Adipocyte (in vitro differentiated cells): Measurements from ENCODE around the gene FGGY.
A peak's percentile ranks its signal among the peaks of the same experiment; 100 is the strongest.

Experiments
- DNase-seq: peaks from one replicate; pipeline ENCODE4 v3.0.0-alpha.2; 2015; ENCODE audit warnings: low read depth
- H3K27me3 ChIP-seq: replicated peaks from 2 replicates; pipeline ENCODE4 v1.7.0; 2013; ENCODE audit warnings: mild to moderate bottlenecking, low read length, moderate library complexity; ENCODE audit not compliant: control insufficient read depth, insufficient read depth
- H3K36me3 ChIP-seq: 2 replicates; pipeline ENCODE4 v1.7.0; 2013; ENCODE audit warnings: low read length, mild to moderate bottlenecking, moderate library complexity; ENCODE audit not compliant: control insufficient read depth, insufficient read depth, severe bottlenecking
- H3K4me1 ChIP-seq: 2 replicates; pipeline ENCODE4 v1.7.0; 2013; ENCODE audit warnings: mild to moderate bottlenecking, low read length, moderate library complexity; ENCODE audit not compliant: control insufficient read depth, insufficient read depth
- H3K4me3 ChIP-seq: 2 replicates; pipeline ENCODE4 v1.7.0; 2013; ENCODE audit warnings: mild to moderate bottlenecking, low read length, moderate library complexity
- H3K9ac ChIP-seq: 2 replicates; pipeline ENCODE4 v1.7.0; 2013; ENCODE audit warnings: mild to moderate bottlenecking, low read length, moderate library complexity
- H3K9me3 ChIP-seq: 2 replicates; pipeline ENCODE4 v1.7.0; 2013; ENCODE audit warnings: mild to moderate bottlenecking, low read length, moderate library complexity; ENCODE audit not compliant: control insufficient read depth

The FGGY gene

DNA sequence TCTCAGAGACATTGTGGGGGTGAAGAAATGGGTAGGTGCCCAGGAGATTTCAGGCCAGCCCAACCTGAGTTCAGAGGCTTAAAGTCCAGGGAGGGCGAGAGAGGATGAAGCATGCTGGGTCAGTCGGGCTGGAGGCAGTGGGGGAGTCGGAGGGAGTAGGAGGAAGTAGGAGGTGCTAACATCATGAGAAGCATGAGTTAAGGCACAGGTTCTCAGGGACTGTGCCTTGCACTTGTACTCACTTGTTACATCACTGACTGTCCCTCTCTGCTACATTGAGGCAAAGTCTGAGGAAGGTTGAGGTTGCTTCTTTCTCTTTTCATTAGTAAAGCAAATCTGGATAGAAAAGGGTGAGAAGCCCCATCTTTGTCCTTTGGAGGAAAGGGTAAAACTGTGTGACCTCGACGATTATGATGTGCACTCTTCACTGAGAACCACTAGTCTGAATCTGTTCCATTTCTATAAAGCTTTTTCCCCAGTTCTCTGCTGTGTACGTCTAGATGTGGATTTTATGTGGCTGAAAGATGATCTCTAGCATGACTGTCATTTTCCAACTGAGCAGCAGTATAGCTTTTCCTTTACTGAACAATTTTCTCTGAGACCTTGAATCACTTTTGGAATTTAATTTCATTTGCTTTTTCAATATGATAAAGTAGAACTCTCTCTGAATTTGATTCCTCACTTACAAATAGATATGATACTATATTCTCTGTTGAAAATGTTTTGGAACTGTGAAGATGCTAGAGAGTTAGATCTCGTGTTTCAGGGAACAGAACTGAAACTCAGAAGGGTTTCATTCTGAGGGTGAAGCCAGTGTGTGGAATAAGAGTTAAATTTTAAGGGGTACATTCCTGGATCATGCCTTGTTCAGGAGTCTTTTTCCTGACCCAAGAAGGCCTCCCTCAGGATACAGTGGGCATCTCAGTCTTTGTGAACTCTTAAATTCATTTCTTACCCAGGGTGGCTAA lies 94.6 kb downstream of the FGGY start:
- no peak overlapping the region for H3K4me3 ChIP-seq
- no peaks in the 10 kb centered on the region for H3K36me3 ChIP-seq
- H3K9ac ChIP-seq: no peak overlapping the region
- no peaks in the 10 kb centered on the region for H3K27me3 ChIP-seq
- peaks cover 23% of the 10 kb centered on the region for H3K4me1 ChIP-seq
- no peaks in the 10 kb centered on the region for H3K9me3 ChIP-seq
- DNase-seq: peak; percentile 17

DNA sequence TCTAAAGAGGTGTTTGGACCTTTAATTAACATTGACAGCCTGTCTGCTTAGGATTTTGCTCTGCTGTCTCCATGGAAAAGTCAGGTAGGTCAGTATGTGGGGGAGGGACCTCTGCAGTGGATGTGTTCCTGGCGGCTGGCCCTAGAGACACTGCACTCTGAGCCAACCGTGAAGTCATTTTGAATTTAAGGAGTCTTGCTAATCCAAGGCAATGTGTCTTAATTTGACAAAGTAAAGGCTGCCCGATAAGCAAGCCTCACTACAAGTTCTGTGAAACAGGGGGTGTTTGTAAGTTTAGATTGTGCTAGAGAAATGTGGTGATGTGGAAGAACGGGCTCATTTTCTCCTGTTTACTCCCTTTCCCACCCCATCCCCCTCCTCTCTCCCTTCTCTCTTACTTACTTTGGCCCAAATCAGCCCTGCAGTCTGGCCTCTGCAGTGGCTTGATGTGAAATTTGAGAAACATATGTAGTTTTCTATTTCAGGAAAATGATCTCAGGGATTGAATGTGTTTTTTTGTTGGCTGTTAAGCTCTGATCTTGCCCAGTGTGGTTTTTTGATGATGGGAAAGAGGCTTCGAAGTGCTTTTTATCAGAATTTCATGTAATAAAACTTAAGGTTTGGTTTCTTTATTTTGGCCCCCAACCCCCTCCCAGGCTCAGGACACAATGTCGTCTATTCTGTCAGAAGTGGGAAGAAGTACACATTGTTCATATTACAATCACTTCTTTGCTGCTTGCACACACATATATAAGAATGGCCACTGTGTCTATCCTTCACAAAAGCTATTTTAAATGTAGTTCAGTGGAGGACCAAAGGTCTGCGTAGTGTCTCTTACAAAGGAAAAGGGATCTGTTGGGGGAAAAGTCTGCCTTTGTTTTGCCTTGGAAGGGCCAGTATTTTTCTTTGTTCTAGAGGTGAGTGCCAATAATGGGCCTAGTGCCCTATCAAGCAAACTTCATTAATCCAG lies 96.6 kb downstream of the FGGY start:
- Histone ChIP-seq H3K27me3 (no peaks in the 10 kb centered on the region), H3K4me3 (peak overlapping the region; percentile 32)
- DNase-seq: peak; percentile 91

DNA sequence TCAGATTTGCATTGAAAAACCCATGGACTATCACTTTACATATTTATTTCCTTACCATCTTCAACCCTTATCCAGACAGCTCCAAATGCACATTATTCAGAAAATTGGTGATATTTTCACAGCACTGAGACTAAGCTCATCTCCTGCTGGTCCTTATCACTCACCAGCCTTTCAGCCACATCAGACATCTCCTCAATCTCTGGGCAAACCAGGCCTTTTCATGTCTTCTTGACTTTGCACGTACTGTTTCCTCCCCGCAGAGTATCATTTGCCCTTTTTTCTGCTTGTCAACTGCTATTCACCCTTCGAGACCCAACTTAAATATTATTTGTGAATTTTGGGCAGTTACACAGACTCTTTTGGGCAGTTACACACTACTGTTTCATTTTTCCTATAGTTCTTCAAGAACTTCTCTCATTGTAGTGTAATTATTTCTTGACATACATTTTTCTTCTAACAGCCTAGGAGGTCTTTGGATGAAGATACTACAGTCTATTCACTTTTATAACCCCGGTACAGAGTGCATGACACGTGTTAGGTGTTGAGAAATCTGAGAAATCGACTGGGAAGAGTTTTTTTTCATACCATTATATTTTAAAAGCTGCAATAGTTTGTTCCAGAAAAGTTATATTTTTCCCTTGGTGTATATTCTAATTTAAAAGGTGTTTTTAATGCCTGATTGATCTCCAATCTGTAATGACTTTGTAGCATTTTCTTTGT lies 98.0 kb downstream of the FGGY start:
- peaks cover 23% of the 10 kb centered on the region for H3K4me1 ChIP-seq
- DNase-seq: no peak
- H3K36me3 ChIP-seq: no peaks in the 10 kb centered on the region
- H3K4me3 ChIP-seq: no peak overlapping the region
- H3K27me3 ChIP-seq: no peaks in the 10 kb centered on the region
- no peak overlapping the region for H3K9ac ChIP-seq
- no peaks in the 10 kb centered on the region for H3K9me3 ChIP-seq

More for the DNA sequence above, 96.6 kb downstream of the FGGY start:
- peaks cover 23% of the 10 kb centered on the region for H3K4me1 ChIP-seq
- H3K9ac ChIP-seq: peak overlapping the region; percentile 74
- H3K9me3 ChIP-seq: no peaks in the 10 kb centered on the region
- no peaks in the 10 kb centered on the region for H3K36me3 ChIP-seq

DNA sequence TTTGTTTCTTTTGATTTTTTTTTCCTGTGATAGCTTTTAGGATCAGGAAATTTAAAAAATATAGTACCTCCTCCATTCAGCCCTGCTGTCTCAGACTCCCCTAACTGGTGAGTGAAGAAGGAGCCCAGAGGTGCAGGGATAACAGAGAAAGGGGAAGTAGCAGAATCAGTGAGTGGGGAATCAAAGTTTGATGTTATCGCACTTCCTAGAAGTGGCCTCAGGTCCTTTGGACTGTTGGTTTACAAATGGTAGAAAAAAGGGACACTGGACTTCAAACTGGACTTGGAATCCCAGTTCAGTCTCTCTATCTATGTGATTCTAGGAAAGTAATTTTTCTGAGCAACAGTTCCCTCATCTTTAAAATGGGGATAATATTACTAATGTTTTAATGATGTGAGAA lies 99.5 kb downstream of the FGGY start:
- Histone ChIP-seq H3K9me3 (no peaks in the 10 kb centered on the region), H3K4me3 (no peak overlapping the region), H3K9ac (no peak overlapping the region), H3K4me1 (peaks cover 25% of the 10 kb centered on the region), H3K36me3 (no peaks in the 10 kb centered on the region), H3K27me3 (no peaks in the 10 kb centered on the region)
- DNase-seq: no peak

DNA sequence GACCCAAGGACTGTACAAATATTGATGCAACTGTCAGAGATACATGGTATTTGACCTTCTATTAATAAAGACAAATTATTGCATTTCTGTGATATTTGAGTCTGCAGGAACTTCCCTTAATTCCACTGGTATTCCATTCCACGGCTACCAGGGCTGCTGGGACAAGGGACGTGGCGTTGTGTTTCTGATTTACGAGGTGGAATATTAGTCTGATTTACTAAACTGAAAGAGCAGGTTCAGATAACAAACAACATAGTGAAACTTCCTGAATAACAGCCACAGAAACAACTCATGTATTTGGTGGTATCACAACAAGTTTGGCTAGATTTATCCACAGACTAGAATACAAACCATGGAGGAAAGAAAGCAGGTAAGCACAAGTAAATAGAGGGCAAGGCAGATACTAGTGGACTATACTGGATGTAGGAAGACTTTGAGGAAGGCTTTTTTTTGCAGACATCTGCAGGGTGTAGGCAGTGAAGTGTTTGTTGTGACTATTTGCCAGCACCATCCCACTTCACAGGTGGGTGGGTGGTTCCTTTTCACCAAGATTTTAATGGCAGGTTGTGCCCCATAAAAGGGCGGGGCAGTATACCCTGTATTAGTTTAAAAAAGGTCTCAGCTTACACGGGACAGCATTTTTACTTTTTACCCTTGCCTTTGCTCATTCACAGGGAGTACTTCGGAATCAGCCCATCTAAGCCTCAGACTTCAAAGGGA lies 100.4 kb downstream of the FGGY start:
- no peak for DNase-seq
- H3K36me3 ChIP-seq: no peaks in the 10 kb centered on the region
- H3K27me3 ChIP-seq: no peaks in the 10 kb centered on the region
- H3K4me3 ChIP-seq: no peak overlapping the region
- H3K4me1 ChIP-seq: peaks cover 32% of the 10 kb centered on the region
- no peaks in the 10 kb centered on the region for H3K9me3 ChIP-seq
- no peak overlapping the region for H3K9ac ChIP-seq

DNA sequence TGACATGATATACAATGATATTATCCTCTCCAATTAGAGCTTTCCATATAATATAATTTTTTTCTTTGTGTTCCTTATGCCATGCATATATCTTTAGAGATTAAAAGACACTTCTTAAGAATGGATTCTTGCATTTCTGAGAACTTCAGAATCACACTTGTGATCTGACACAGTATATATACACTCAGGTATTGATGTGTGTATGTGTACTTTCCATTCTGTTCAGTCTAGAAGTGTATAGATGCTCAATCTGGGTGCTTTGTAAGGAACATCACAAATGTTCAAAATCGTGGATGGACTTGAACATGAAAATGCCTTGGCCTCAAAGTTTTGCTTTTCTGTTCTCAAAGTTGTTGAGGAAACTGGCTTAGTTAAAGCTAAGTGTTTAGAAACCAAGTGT lies 102.7 kb downstream of the FGGY start:
- Histone ChIP-seq H3K9me3 (no peaks in the 10 kb centered on the region), H3K27me3 (no peaks in the 10 kb centered on the region), H3K9ac (no peak overlapping the region), H3K4me1 (peaks cover 11% of the 10 kb centered on the region), H3K36me3 (no peaks in the 10 kb centered on the region), H3K4me3 (no peak overlapping the region)
- DNase-seq: no peak

DNA sequence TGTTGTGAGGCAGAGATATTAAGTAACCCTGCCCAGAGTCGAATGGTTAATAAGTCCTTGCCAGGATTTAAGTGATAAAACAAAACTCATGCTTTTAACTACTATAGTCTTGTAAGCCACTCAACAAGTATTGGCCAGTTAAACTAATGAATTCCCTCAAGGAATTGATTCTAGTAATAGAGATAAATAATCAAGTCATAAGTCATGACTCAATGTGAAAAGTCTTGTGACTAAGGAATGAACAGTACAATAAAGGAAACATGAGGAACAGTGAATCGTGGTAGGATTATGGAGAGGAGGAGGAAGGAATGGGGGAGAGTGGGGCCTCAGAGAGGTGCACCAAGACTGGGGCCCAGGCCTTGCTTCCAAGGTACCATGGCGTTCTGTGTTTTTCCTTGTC lies 104.7 kb downstream of the FGGY start:
- H3K9me3 ChIP-seq: no peaks in the 10 kb centered on the region
- H3K4me3 ChIP-seq: no peak overlapping the region
- no peak overlapping the region for H3K9ac ChIP-seq

DNA sequence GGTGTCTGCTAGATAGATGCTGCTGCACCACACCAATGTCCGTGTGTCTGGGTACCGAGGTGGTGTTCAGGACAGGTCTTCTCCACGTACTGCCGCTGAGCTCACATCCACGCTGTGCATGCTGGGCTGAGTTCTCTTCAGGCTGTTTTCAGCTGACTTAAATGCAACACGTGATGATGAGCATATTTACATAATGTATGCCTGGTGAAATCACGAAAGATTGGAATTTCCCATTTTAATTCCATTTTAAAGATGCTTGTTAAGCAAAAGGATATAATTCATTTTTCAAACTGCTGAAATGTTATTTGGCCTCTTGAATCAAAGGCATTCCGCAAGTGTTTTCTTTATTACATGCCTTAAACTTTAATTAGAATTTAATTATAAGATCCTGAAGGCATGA lies 107.9 kb downstream of the FGGY start:
- H3K36me3 ChIP-seq: no peaks in the 10 kb centered on the region
- no peaks in the 10 kb centered on the region for H3K27me3 ChIP-seq
- DNase-seq: no peak
- H3K9me3 ChIP-seq: no peaks in the 10 kb centered on the region
- H3K9ac ChIP-seq: no peak overlapping the region
- H3K4me1 ChIP-seq: peaks cover 9% of the 10 kb centered on the region
- H3K4me3 ChIP-seq: no peak overlapping the region

More for the DNA sequence above, 104.7 kb downstream of the FGGY start:
- DNase-seq: no peak
- H3K36me3 ChIP-seq: no peaks in the 10 kb centered on the region
- H3K4me1 ChIP-seq: peaks cover 9% of the 10 kb centered on the region
- no peaks in the 10 kb centered on the region for H3K27me3 ChIP-seq

DNA sequence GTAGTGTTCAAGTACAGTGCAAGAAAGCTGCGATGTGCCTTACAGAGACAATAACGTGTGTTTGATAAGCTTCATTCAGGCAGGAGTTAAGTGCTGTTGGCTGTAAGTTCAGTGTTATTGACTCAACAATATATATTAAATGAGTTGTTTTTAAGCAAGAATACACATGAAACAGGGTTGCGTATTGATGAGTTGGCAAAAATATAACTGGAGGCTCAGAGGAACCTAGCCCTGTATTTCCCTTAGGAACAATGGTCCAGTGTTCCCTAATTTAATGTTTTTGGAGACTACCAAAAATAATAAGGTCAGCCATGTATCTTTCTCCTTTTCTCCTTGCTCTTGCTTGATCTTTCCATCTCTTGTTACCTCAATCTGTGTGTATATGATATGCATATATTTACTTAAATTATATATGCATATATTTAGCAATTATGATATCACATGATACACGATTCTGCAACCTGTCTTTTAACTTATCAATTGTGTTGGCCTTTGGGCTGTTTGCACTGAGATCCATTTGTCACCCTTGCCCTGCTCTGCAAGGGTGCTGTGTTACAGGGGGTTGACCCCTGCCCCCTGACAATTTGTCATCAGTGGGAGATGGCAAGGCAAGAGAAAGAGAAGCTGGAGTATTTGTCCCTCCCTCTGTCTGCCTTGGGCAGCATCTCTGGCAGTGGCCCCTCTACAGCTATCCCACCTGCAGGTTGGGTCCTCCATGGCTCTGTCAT lies 109.7 kb downstream of the FGGY start:
- DNase-seq: no peak
- no peaks in the 10 kb centered on the region for H3K9me3 ChIP-seq
- peaks cover 5% of the 10 kb centered on the region for H3K4me1 ChIP-seq
- H3K36me3 ChIP-seq: no peaks in the 10 kb centered on the region
- H3K27me3 ChIP-seq: no peaks in the 10 kb centered on the region
- H3K9ac ChIP-seq: no peak overlapping the region
- H3K4me3 ChIP-seq: no peak overlapping the region
